HCT116 (cell line): ENCODE results near the gene ELOVL3.

Experiments used
- RAD21 ChIP-seq: IDR thresholded peaks from 2 replicates; pipeline ENCODE4 v1.6.1; 2012; ENCODE audit warnings: low read depth, mild to moderate bottlenecking
- TF ChIP-seq, protein P1 (sequence below): IDR thresholded peaks from 2 replicates; pipeline ENCODE4 v1.6.1; 2012

DNA sequence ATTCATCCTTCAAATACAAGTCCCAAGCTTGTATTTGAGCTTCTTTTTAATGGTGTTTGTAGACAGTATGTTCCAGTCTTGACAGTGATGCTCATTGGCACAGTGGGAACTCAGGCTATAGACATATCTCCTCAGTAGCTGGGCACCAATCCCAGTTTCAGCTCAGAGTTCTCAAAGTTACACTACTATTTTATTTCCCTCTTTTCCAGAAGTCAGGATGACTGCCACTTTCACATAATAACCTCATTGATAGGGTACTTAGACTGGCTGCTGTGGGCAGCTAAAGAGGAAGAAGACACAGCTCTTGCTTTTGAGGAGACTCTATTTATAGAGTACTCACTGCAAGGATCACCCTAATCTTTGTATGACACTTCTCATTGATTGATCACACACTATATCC is 21.6 kb downstream of the ELOVL3 start:
- TF ChIP-seq RAD21: no peak
- TF ChIP-seq, protein P1, sequence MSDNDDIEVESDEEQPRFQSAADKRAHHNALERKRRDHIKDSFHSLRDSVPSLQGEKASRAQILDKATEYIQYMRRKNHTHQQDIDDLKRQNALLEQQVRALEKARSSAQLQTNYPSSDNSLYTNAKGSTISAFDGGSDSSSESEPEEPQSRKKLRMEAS: no peak
